Esophagus squamous epithelium (tissue), 5 donors: ENCODE results near the gene SACS. TPM values are rescaled to one million over a fixed set of nuclear protein-coding genes. Genes with fewer than 3 reads are reported as not detected.

Experiments
- DNase-seq: peaks from one replicate; lab custom pipeline; 2025; lab: John Stamatoyannopoulos, UW
- H3K27ac ChIP-seq, 4 donors: fragments of 200-600 bp; sonication (generic); one replicate each; pipeline ENCODE4 v1.5.1; 2016 to 2019; ENCODE audit warnings: mild to moderate bottlenecking in 1 of 4
- H3K27me3 ChIP-seq, 4 donors: fragments of 200-600 bp; sonication (generic); 1 replicate in 3 of 4; 2 replicates in 1 of 4; pipeline versions ENCODE4 v1.5.1 to v1.6.0; 2017 to 2021; ENCODE audit warnings: antibody characterized with exemption in 1 of 4
- H3K36me3 ChIP-seq, 3 donors: fragments of 200-600 bp; sonication (generic); one replicate each; pipeline ENCODE4 v1.5.1; 2016 to 2019
- H3K4me1 ChIP-seq, 3 donors: fragments of 200-600 bp; sonication (generic); one replicate each; pipeline ENCODE4 v1.5.1; 2017 to 2019
- H3K4me3 ChIP-seq, 4 donors: fragments of 200-600 bp; sonication (generic); 1 replicate in 3 of 4; 2 replicates in 1 of 4; pipeline ENCODE4 v1.5.1; 2016 to 2019; ENCODE audit warnings: mild to moderate bottlenecking in 2 of 4, moderate library complexity in 1 of 4
- H3K9me3 ChIP-seq, 3 donors: fragments of 200-600 bp; sonication (generic); one replicate each; pipeline ENCODE4 v1.5.1; 2016 to 2019
- POLR2A ChIP-seq, 4 donors: fragments of 450-650 bp; IDR thresholded peaks; one replicate each; pipeline ENCODE4 v1.6.1; 2017; ENCODE audit warnings: antibody characterized with exemption in 4 of 4, mild to moderate bottlenecking in 4 of 4, moderate library complexity in 3 of 4
- WGBS, 2 donors: methylation state at CpG; one replicate each; pipeline ENCODE4 v1.1.5; 2018; 5-methylcytosine and 5-hydroxymethylcytosine counted together
- intact Hi-C: fragments of 100-400 bp; cut with DNase I; formaldehyde crosslinking; loops from one replicate; pipeline ENCODE4 v1.15.0; 2022
- total RNA-seq, 4 donors: library from RNA; depleted of rRNA; stranded (reverse); fragments of >200 nt; gene quantifications; one replicate each; pipeline ENCODE4 v1.1.0, GENCODE V29; 2016
- TF ChIP-seq, protein P1 (sequence below), 6 experiments: fragments of 450-650 bp in 4 of 6; fragments of 200-600 bp in 2 of 6; sonication (generic) in 2 of 6; IDR thresholded peaks; one replicate each; pipeline ENCODE4 v1.5.1; 2016 to 2019; ENCODE audit warnings: antibody characterized with exemption in 6 of 6, mild to moderate bottlenecking in 4 of 6, moderate library complexity in 4 of 6
- donor health status: DM: yes; HTN: yes; CAD: no.

The SACS gene
- total RNA-seq, 4 donors from 2014 or later = 3.0 to 14.5 (median 10.6) TPM

DNA sequence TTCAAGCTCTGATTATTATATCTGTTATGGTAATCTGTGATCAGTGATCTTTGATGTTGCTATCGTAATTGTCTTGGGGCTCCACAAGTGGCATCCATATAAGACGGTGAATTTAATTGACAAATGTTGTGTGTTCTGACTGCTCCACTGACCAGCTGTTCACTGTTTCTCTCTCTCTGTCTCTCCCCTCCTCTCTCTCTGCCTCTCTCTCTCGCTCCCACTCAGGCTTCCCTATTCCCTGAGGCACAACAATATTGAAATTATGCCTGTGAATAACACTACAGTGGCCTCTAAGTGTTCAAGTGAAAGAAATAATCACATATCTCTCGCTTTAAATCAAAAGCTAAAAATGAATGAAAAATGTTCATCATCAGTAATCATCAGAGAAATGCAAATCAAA is 4.4 kb upstream of the SACS start:
- DNase-seq = no peak
- Histone ChIP-seq H3K27ac (no peak overlapping the region), H3K4me3 (no peak overlapping the region), H3K4me1 (peaks cover 0 to 7% (median 0%) of the 10 kb centered on the region in 3 donors), H3K36me3 (no peaks in the 10 kb centered on the region), H3K27me3 (peaks cover 0 to 8% (median 0%) of the 10 kb centered on the region in 4 donors), H3K9me3 (no peaks in the 10 kb centered on the region)
- TF ChIP-seq, protein P1, sequence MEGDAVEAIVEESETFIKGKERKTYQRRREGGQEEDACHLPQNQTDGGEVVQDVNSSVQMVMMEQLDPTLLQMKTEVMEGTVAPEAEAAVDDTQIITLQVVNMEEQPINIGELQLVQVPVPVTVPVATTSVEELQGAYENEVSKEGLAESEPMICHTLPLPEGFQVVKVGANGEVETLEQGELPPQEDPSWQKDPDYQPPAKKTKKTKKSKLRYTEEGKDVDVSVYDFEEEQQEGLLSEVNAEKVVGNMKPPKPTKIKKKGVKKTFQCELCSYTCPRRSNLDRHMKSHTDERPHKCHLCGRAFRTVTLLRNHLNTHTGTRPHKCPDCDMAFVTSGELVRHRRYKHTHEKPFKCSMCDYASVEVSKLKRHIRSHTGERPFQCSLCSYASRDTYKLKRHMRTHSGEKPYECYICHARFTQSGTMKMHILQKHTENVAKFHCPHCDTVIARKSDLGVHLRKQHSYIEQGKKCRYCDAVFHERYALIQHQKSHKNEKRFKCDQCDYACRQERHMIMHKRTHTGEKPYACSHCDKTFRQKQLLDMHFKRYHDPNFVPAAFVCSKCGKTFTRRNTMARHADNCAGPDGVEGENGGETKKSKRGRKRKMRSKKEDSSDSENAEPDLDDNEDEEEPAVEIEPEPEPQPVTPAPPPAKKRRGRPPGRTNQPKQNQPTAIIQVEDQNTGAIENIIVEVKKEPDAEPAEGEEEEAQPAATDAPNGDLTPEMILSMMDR (IDR thresholded peaks at IDR 0.05) = no peak
- no peak for TF ChIP-seq POLR2A (IDR thresholded peaks at IDR 0.05)
- 83 to 94% methylated on average over 4 of the region's 4 CpGs for WGBS, 2 donors
- intact Hi-C loops = no loop called here

GRCh38 chr13:23436680-23437079 is 3.2 kb upstream of the SACS start:
- no peak for DNase-seq

GRCh38 chr13:23434491-23434890 is 989 bp upstream of the SACS start:
- no peak overlapping the region for H3K4me3 ChIP-seq
- no peak for DNase-seq
- H3K27me3 ChIP-seq = peaks cover 0 to 13% (median 0%) of the 10 kb centered on the region in 4 donors
- intact Hi-C loops = no loop called here
- TF ChIP-seq POLR2A (IDR thresholded peaks at IDR 0.05) = no peak
- TF ChIP-seq, protein P1 (IDR thresholded peaks at IDR 0.05) = no peak
- no peak overlapping the region for H3K27ac ChIP-seq
- no peaks in the 10 kb centered on the region for H3K9me3 ChIP-seq
- H3K36me3 ChIP-seq = no peaks in the 10 kb centered on the region
- WGBS, 2 donors = 81 to 88% methylated on average over 4 of the region's 4 CpGs
- H3K4me1 ChIP-seq = peaks cover 0 to 8% (median 0%) of the 10 kb centered on the region in 3 donors

More at GRCh38 chr13:23436680-23437079, 3.2 kb upstream of the SACS start:
- H3K9me3 ChIP-seq = no peaks in the 10 kb centered on the region
- no peak overlapping the region for H3K27ac ChIP-seq
- intact Hi-C loops = no loop called here
- TF ChIP-seq, protein P1 (IDR thresholded peaks at IDR 0.05) = no peak
- TF ChIP-seq POLR2A (IDR thresholded peaks at IDR 0.05) = no peak
- H3K4me1 ChIP-seq = peaks cover 0 to 8% (median 0%) of the 10 kb centered on the region in 3 donors
- H3K36me3 ChIP-seq = no peaks in the 10 kb centered on the region
- 74 to 96% methylated on average over 4 to 5 of the region's 5 CpGs for WGBS, 2 donors
- H3K4me3 ChIP-seq = no peak overlapping the region
- H3K27me3 ChIP-seq = peaks cover 0 to 8% (median 0%) of the 10 kb centered on the region in 4 donors

- intact Hi-C loops = no loop called here
- peaks cover 2 to 17% (median 4%) of the 10 kb centered on the region in 3 donors for H3K4me1 ChIP-seq
- H3K4me3 ChIP-seq = peak overlapping the region in 3 of 4 donors; percentile 43 to 63 (median 44)
- no peak for DNase-seq
- TF ChIP-seq POLR2A (IDR thresholded peaks at IDR 0.05) = no peak
- no peaks in the 10 kb centered on the region for H3K36me3 ChIP-seq
- H3K27me3 ChIP-seq = peaks cover 0 to 13% (median 0%) of the 10 kb centered on the region in 4 donors
- H3K9me3 ChIP-seq = no peaks in the 10 kb centered on the region
- WGBS, 2 donors = 66 to 67% methylated on average over 6 of the region's 6 CpGs
- peak overlapping the region in 2 of 4 donors; percentile 40 to 52 for H3K27ac ChIP-seq
Observed at GRCh38 chr13:23432626-23433025, 876 bp downstream of the SACS start.

- Histone ChIP-seq H3K27me3 (peaks cover 0 to 13% (median 0%) of the 10 kb centered on the region in 4 donors), H3K4me3 (no peak overlapping the region), H3K9me3 (no peaks in the 10 kb centered on the region), H3K27ac (no peak overlapping the region), H3K36me3 (no peaks in the 10 kb centered on the region), H3K4me1 (peaks cover 10 to 27% (median 12%) of the 10 kb centered on the region in 3 donors)
- DNase-seq = no peak
- TF ChIP-seq POLR2A (IDR thresholded peaks at IDR 0.05) = no peak
- TF ChIP-seq, protein P1 (IDR thresholded peaks at IDR 0.05) = no peak
- WGBS, 2 donors = 80 to 83% methylated on average over 5 of the region's 5 CpGs
- intact Hi-C loops = no loop called here
Observed at GRCh38 chr13:23430664-23431063, 2.8 kb downstream of the SACS start.
